ENCODE results near the gene ST6GAL1. TPM values are rescaled to one million over a fixed set of nuclear protein-coding genes. Genes with fewer than 3 reads are reported as not detected.

ST6GAL1 gene
- total RNA-seq, 1 experiment from 2014 or later, result 0.11 TPM

DNA sequence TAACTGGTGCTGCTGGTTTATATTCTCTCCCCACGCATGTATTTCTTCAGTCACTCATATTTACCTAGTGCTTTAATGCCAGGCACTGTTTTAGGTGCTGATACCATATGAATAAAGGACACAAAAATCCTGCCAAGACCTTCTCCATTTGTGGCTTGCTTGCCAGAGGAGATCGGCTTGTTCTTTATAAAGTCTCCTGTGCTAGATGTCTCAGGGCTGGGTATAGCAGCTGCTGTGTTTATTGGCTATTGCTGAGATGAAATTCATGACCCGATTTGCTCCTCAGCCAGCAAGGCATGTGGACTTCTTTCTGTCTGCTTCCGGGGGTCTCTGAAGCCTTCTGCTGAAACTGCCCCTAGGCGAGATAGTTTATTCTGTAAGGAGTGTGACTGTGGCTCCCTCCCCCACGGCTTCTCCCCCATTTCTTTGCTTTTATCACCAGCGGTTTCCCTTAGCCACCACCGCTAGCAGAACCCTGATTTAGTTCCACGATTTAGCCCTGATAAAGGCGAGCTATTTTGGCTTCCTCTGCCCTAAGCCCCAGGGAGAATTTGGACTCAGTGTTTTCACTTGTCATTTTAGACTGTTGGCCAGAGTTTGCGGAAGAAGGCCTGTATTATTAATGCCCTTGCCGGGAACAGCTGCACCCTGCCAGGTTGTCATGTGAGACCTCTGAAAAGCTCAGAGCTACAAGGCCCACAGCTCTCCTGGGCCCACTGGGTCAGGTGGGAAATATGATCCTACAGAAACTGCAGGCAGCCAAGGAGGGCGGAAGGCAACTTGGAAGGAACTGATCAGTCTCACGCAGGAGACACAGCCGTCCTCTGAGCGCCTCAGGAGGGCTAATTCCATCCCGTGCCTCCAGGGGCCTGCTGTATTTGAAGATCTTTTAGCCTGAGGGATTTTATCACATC, 46.8 kb downstream of the ST6GAL1 start:
- Histone ChIP-seq H3K27me3 (replicated peaks) (no peaks in the 10 kb centered on the region), H3K27ac (no peak overlapping the region), H3K4me1 (replicated peaks) (no peaks in the 10 kb centered on the region), H3K9me3 (replicated peaks) (no peaks in the 10 kb centered on the region), H3K4me3 (no peak overlapping the region), H3K36me3 (no peaks in the 10 kb centered on the region)
- DNase-seq (ENCODE audit: low read depth in 1 of 2, low spot score in 2 of 2), result no peak

DNA sequence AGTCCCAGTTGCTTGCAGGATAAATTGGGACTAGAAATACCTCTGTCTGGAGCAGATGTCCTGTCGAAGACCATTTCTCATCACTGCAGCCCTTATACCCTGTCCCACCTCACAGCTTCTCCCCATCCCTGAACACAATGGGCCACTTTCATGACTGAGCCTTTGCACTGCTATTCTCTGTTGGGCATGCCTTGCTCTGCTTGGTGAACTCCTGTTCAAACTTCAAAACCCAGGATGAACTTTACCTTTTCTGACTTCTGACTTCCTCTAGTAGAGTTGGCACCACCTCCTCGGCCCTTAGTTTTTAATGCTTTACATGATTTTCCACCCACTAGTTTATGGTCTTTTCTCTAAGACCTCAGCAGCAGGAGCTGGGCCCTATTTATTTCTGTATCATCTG, 48.4 kb downstream of the ST6GAL1 start:
- Histone ChIP-seq H3K36me3 (no peaks in the 10 kb centered on the region), H3K4me1 (replicated peaks) (no peaks in the 10 kb centered on the region), H3K27me3 (replicated peaks) (no peaks in the 10 kb centered on the region; the same call in 1 of the 2 replicates), H3K4me3 (no peak overlapping the region), H3K9me3 (replicated peaks) (no peaks in the 10 kb centered on the region), H3K27ac (no peak overlapping the region)
- no peak for DNase-seq (ENCODE audit: low read depth in 1 of 2, low spot score in 2 of 2)

DNA sequence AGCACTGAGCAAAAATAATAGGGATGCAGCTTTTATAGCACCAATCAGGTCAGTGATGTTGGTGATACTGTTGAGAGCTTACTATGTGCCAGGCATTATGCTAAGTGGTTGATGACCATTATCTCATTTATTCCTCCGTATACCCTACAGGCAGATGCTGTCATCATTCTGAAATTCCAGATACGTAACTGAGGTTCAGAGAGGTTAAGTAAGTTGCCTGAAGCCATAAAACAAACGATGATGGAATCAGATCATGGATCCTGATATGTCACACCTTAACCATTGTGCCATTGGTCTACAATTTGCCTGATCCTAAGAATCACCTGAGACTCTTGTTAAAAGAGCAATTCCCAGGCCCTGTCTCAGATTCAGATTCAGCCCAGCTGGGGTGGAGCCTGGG, 49.5 kb downstream of the ST6GAL1 start:
- no peak overlapping the region for H3K4me3 ChIP-seq
- no peaks in the 10 kb centered on the region for H3K4me1 ChIP-seq (replicated peaks)
- H3K36me3 ChIP-seq, result no peaks in the 10 kb centered on the region
- no peaks in the 10 kb centered on the region; the same call in 1 of the 2 replicates for H3K27me3 ChIP-seq (replicated peaks)
- DNase-seq (ENCODE audit: low read depth in 1 of 2, low spot score in 2 of 2), result no peak
- H3K9me3 ChIP-seq (replicated peaks), result no peaks in the 10 kb centered on the region
- H3K27ac ChIP-seq, result no peak overlapping the region

DNA sequence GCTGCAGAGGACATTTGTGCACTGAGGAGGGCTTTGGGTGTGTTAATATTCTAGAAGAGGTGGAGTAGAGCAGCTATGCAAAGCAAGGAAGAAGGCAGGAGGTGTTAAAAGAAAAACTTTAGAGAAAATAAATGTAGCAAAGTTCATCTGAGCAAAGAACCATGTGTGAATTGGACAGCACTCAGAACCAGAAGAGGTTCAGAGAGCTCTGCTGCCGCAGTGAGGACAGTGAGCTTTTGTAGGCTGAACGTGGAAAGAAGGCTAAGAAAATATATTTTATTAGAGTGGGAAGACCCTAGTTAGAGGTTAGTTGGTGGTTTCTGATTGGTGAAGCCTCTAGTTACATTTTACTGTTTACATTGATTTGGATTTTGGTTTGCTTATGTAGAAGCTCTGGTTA, 50.7 kb downstream of the ST6GAL1 start:
- Histone ChIP-seq H3K27ac (no peak overlapping the region), H3K4me3 (no peak overlapping the region), H3K36me3 (no peaks in the 10 kb centered on the region), H3K4me1 (replicated peaks) (no peaks in the 10 kb centered on the region), H3K27me3 (replicated peaks) (no peaks in the 10 kb centered on the region; the same call in 1 of the 2 replicates), H3K9me3 (replicated peaks) (no peaks in the 10 kb centered on the region)
- DNase-seq (ENCODE audit: low read depth in 1 of 2, low spot score in 2 of 2), result no peak

DNA sequence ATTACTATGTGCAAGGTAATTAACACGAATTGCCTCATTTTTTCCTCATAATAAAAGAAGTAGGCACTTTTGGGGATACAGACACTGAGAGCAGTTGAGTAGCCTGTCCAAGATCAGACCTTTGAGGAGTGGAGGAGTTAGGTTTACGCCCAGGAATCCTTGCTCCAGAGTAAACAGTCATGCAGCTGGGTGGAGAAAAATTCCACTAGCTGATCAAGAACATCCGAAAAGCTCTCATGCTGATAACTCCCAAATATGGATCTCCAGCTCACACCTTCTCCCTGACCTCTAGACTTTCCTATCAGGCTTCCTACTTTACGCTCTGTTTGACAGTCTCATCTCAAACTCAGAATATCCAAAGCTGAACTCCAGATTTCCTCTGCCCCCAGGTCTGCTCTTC, 53.3 kb downstream of the ST6GAL1 start:
- Histone ChIP-seq H3K36me3 (no peaks in the 10 kb centered on the region), H3K27ac (no peak overlapping the region), H3K4me1 (replicated peaks) (no peaks in the 10 kb centered on the region), H3K4me3 (no peak overlapping the region), H3K27me3 (replicated peaks) (peaks cover 2% of the 10 kb centered on the region; the same call in 1 of the 2 replicates), H3K9me3 (replicated peaks) (no peaks in the 10 kb centered on the region)
- no peak for DNase-seq (ENCODE audit: low read depth in 1 of 2, low spot score in 2 of 2)

- no peaks in the 10 kb centered on the region for H3K4me1 ChIP-seq (replicated peaks)
Observed at GRCh38 chr3:186984064-186984463, 53.7 kb downstream of the ST6GAL1 start.

DNA sequence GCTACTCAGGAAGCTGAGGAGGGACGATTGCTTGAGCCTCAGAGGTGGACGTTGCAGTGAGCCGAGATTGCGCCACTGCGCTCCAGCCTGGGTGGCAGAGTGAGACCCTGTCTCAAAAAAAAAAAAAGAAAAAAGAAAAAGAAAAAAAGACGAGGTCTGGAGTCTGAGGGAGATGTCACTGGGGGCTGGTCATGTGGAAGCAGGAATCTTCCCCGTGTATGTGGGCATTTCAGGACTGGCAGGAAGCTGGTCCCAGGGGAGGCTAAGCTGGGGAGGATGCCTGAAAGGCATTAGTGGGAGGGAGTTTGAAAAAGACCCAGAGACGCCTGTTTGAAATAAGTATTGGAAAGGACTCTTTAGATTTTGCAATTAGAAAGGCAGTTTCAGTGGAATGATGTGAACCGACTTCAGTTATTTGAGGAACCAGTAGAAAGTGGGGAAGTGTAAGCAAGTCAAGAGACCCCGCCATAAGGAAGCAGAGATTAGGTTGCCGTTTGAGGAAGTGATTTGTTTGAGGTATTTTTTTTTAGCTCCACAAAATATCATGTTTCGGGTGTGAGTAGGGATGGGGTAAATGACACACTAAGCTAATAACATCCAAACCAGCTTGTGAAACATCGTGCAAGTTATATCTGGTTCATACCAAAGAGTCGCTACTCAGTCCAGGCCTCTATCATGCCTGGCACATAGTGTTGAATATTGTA, 55.5 kb downstream of the ST6GAL1 start:
- Histone ChIP-seq H3K36me3 (no peaks in the 10 kb centered on the region), H3K27me3 (replicated peaks) (peaks cover 2% of the 10 kb centered on the region; the same call in 1 of the 2 replicates), H3K4me3 (no peak overlapping the region), H3K4me1 (replicated peaks) (no peaks in the 10 kb centered on the region), H3K27ac (no peak overlapping the region), H3K9me3 (replicated peaks) (no peaks in the 10 kb centered on the region)
- no peak for DNase-seq (ENCODE audit: low read depth in 1 of 2, low spot score in 2 of 2)

More at GRCh38 chr3:186984064-186984463, 53.7 kb downstream of the ST6GAL1 start:
- Histone ChIP-seq H3K9me3 (replicated peaks) (no peaks in the 10 kb centered on the region), H3K4me3 (no peak overlapping the region), H3K36me3 (no peaks in the 10 kb centered on the region), H3K27ac (no peak overlapping the region), H3K27me3 (replicated peaks) (peaks cover 2% of the 10 kb centered on the region; the same call in 1 of the 2 replicates)
- no peak for DNase-seq (ENCODE audit: low read depth in 1 of 2, low spot score in 2 of 2)

- no peaks in the 10 kb centered on the region for H3K9me3 ChIP-seq (replicated peaks)
- H3K36me3 ChIP-seq, result no peaks in the 10 kb centered on the region
- H3K27me3 ChIP-seq (replicated peaks), result peaks cover 2% of the 10 kb centered on the region; the same call in 1 of the 2 replicates
- no peaks in the 10 kb centered on the region for H3K4me1 ChIP-seq (replicated peaks)
- DNase-seq (ENCODE audit: low read depth in 1 of 2, low spot score in 2 of 2), result no peak
- H3K27ac ChIP-seq, result no peak overlapping the region
- H3K4me3 ChIP-seq, result no peak overlapping the region
Observed at GRCh38 chr3:186986406-186986805, 56.1 kb downstream of the ST6GAL1 start.

- Histone ChIP-seq H3K27ac (no peak overlapping the region), H3K9me3 (replicated peaks) (no peaks in the 10 kb centered on the region), H3K4me3 (no peak overlapping the region), H3K4me1 (replicated peaks) (no peaks in the 10 kb centered on the region), H3K36me3 (no peaks in the 10 kb centered on the region), H3K27me3 (replicated peaks) (peaks cover 2% of the 10 kb centered on the region; the same call in 1 of the 2 replicates)
- no peak for DNase-seq (ENCODE audit: low read depth in 1 of 2, low spot score in 2 of 2)
Observed at GRCh38 chr3:186986816-186987215, 56.5 kb downstream of the ST6GAL1 start.

DNA sequence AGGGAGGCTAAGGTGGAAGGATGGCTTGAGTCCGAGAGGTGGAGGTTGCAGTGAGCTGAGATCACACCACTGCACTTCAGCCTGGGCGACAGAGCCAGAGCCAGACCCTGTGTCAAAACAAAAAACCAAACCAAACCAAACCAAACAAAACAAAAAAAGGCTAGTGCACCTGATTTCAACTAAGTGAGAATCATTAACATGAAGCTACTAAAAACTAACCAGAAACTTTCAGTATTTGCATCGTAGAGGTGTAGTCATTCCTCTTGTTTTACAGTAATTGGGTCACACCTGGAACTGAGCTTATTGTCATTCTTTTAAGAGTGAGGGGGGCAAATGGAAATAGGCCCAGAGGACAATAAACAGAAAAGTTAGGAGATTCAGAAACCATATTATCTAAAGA, 58.5 kb downstream of the ST6GAL1 start:
- H3K27ac ChIP-seq, result no peak overlapping the region
- no peaks in the 10 kb centered on the region for H3K9me3 ChIP-seq (replicated peaks)
- no peak for DNase-seq (ENCODE audit: low read depth in 1 of 2, low spot score in 2 of 2)
- H3K4me3 ChIP-seq, result no peak overlapping the region
- peaks cover 2% of the 10 kb centered on the region; the same call in 1 of the 2 replicates for H3K27me3 ChIP-seq (replicated peaks)
- no peaks in the 10 kb centered on the region; the same call in 1 of the 2 replicates for H3K36me3 ChIP-seq
- peaks cover 3% of the 10 kb centered on the region for H3K4me1 ChIP-seq (replicated peaks)

- Histone ChIP-seq H3K9me3 (replicated peaks) (no peaks in the 10 kb centered on the region), H3K27ac (no peak overlapping the region), H3K36me3 (no peaks in the 10 kb centered on the region; the same call in 1 of the 2 replicates), H3K4me1 (replicated peaks) (peaks cover 7% of the 10 kb centered on the region), H3K27me3 (replicated peaks) (0 out of 2 replicates have a peak, but pooled peaks cover 2% of the 10 kb centered on the region), H3K4me3 (no peak overlapping the region)
- DNase-seq (ENCODE audit: low read depth in 1 of 2, low spot score in 2 of 2), result no peak
Observed at GRCh38 chr3:186989429-186989828, 59.1 kb downstream of the ST6GAL1 start.

- H3K4me3 ChIP-seq, result no peak overlapping the region
- H3K27ac ChIP-seq, result no peak overlapping the region
- 0 out of 2 replicates have a peak, but pooled peaks cover 2% of the 10 kb centered on the region for H3K27me3 ChIP-seq (replicated peaks)
- peaks cover 14% of the 10 kb centered on the region for H3K4me1 ChIP-seq (replicated peaks)
- H3K36me3 ChIP-seq, result no peaks in the 10 kb centered on the region; the same call in 1 of the 2 replicates
- no peaks in the 10 kb centered on the region for H3K9me3 ChIP-seq (replicated peaks)
- no peak for DNase-seq (ENCODE audit: low read depth in 1 of 2, low spot score in 2 of 2)
Observed at GRCh38 chr3:186990277-186990676, 60.0 kb downstream of the ST6GAL1 start.

DNA sequence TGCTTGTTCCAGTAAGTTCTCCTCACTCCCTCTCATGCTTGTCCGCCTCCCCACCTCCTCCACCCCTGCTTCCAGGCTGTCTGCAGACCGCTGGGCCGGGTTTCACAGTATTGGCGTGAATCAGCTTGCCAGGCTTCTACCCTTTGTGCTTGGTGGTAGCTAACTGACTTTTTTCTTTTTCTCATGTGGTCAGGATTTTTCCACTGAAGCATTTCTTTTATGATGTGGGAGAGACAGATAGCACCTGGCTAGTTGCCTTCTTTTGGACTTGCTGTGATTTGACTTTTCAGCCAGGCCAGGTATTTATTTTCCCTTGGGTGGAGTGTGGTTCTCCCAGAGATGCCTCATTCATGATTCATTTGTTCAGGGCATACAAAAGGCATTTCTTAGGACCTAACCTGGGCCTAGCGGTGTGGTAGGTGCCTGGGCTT, 60.6 kb downstream of the ST6GAL1 start:
- Histone ChIP-seq H3K9me3 (replicated peaks) (no peaks in the 10 kb centered on the region), H3K36me3 (no peaks in the 10 kb centered on the region; the same call in 1 of the 2 replicates), H3K27ac (no peak overlapping the region), H3K27me3 (replicated peaks) (0 out of 2 replicates have a peak, but pooled peaks cover 2% of the 10 kb centered on the region), H3K4me1 (replicated peaks) (peaks cover 14% of the 10 kb centered on the region), H3K4me3 (no peak overlapping the region)
- no peak for DNase-seq (ENCODE audit: low read depth in 1 of 2, low spot score in 2 of 2)
